ENCODE measurements around the gene C9orf153. TPM values are rescaled to one million over a fixed set of nuclear protein-coding genes. Genes with fewer than 3 reads are reported as not detected.

Gene C9orf153
- total and polyA plus RNA-seq, 2 experiments from 2014 or later, result not detected

DNA sequence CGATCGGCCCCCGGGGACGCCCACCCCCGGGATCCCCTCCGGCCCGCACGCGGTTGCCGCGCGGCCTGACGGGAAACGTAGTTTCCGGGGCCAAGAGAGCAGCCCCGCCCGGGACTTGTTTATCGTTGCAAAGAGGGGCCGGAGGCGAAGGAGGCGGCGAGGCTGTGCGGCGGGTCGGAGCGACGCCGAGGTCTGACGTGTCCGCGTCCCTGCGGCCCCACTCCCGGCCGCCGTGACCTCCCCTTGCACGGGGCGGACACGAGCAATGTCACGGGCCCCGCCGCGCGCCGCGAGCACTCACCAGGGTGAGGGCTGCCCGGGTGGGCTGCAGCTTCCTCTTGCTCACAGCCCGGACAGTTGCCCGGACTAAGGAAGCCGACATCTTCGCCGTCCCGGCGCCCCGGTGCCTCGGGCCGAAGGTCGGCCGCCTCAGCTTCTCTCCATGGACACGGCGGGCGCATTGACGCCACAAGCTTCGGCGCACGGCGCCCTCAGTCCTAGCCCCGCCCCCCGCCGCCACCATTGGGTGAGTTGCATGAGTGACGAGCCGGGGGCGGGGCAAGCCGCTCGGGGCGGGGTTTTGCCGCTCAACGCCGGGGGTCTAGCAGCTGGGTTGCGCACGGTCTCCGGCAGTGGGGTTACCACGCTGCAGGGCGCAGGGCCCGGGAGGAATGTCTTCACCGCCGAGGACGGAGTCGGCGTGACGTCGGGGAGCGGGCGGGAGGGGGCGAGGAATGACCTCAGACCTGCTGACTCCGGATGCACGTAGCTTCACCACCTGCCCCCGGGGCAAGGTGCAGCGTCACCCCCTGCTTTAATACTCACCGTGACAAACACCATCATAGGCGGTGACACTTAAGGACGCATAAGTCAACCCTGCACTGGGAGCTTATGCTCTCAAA is 22.9 kb upstream of the C9orf153 start, which contains the start of gene ISCA1:
TSS of gene ISCA1 (minus strand) at position 462 of the 902 bp plus-strand sequence. CDS start at position 382, 80 bp downstream.
- Histone ChIP-seq H3K27me3 (no peaks in the 10 kb centered on the region), H3K9me3 (ENCODE audit: low read depth) (no peaks in the 10 kb centered on the region), H3K36me3 (replicated peaks; ENCODE audit: insufficient read depth, low read depth) (no peaks in the 10 kb centered on the region), H3K79me2 (peaks cover 44% of the 10 kb centered on the region), H3K27ac (peak within 1 kb of the TSS; percentile 99), H3K4me2 (peak within 1 kb of the TSS; percentile 83), H4K20me1 (ENCODE audit: insufficient read depth, poor library complexity, severe bottlenecking) (peaks cover 11% of the 10 kb centered on the region), H3K4me3 (peak within 1 kb of the TSS; percentile 94), H3K9me2 (replicated peaks; ENCODE audit: insufficient read depth) (no peaks in the 10 kb centered on the region), H2AFZ (peak within 1 kb of the TSS; percentile 83), H3K4me1 (ENCODE audit: insufficient read depth) (peaks cover 25% of the 10 kb centered on the region)
- under 1% methylated on average over 59 of the region's 101 CpGs for WGBS (ENCODE audit: low lambda C conversion rate, missing lambda C conversion rate)
- TF ChIP-seq CTCF (IDR thresholded peaks at IDR 0.05; ENCODE audit: poor library complexity), result no peak
- no peak for TF ChIP-seq EZH2phosphoT487 (IDR thresholded peaks at IDR 0.05; ENCODE audit: low read depth, severe bottlenecking, unreplicated experiment)
- no peak for TF ChIP-seq EZH2 (IDR thresholded peaks at IDR 0.05; ENCODE audit: borderline replicate concordance)
- peak; percentile 98 for DNase-seq (ENCODE audit: low spot score)

DNA sequence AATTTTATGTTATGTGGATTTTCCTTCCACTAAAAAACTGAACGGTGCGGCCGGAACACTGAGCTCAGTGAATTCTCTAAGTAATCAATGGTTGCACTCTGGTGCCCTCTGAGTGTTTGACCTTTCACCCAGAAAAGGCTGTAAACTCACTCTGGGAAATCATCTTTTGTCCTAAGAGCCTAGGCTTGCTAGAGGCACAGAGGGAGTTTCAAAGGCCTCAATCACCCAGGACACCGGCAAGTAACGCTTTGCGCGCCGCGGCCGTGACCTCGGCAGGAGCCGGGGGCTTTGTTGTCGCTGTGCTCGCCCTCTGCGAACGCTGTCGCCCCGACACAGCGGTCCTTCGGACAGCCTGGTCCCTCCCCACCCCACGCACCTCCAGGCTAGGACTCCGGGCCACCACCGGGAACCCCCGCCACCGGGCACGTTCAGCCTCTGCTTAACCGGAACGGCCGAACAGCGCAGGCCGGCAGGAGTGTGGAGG is 22.2 kb upstream of the C9orf153 start:
- TF ChIP-seq EZH2 (IDR thresholded peaks at IDR 0.05; ENCODE audit: borderline replicate concordance) (no peak), CTCF (IDR thresholded peaks at IDR 0.05; ENCODE audit: poor library complexity) (no peak), EZH2phosphoT487 (IDR thresholded peaks at IDR 0.05; ENCODE audit: low read depth, severe bottlenecking, unreplicated experiment) (no peak)
- H3K4me3 ChIP-seq, result peak overlapping the region; percentile 94
- no peaks in the 10 kb centered on the region for H3K9me2 ChIP-seq (replicated peaks; ENCODE audit: insufficient read depth)
- no peaks in the 10 kb centered on the region for H3K36me3 ChIP-seq (replicated peaks; ENCODE audit: insufficient read depth, low read depth)
- H3K4me1 ChIP-seq (ENCODE audit: insufficient read depth), result peaks cover 25% of the 10 kb centered on the region
- peak overlapping the region; percentile 83 for H3K4me2 ChIP-seq
- WGBS (ENCODE audit: low lambda C conversion rate, missing lambda C conversion rate), result 2% methylated on average over 29 of the region's 31 CpGs
- peak; percentile 46 for DNase-seq (ENCODE audit: low spot score)
- H4K20me1 ChIP-seq (ENCODE audit: insufficient read depth, poor library complexity, severe bottlenecking), result peaks cover 11% of the 10 kb centered on the region
- peak overlapping the region; percentile 99 for H3K27ac ChIP-seq
- peak overlapping the region; percentile 83 for H2AFZ ChIP-seq
- H3K9me3 ChIP-seq (ENCODE audit: low read depth), result no peaks in the 10 kb centered on the region
- no peaks in the 10 kb centered on the region for H3K27me3 ChIP-seq
- peaks cover 50% of the 10 kb centered on the region for H3K79me2 ChIP-seq

GRCh38 chr9:86280580-86280979 is 21.1 kb upstream of the C9orf153 start:
- H3K4me1 ChIP-seq (ENCODE audit: insufficient read depth), result peaks cover 25% of the 10 kb centered on the region
- no peak overlapping the region for H3K4me3 ChIP-seq
- H2AFZ ChIP-seq, result no peak overlapping the region
- peak overlapping the region; percentile 83 for H3K4me2 ChIP-seq
- WGBS (ENCODE audit: low lambda C conversion rate, missing lambda C conversion rate), result 96% methylated on average over 6 of the region's 7 CpGs
- H3K27ac ChIP-seq, result no peak overlapping the region
- peaks cover 11% of the 10 kb centered on the region for H4K20me1 ChIP-seq (ENCODE audit: insufficient read depth, poor library complexity, severe bottlenecking)
- no peaks in the 10 kb centered on the region for H3K36me3 ChIP-seq (replicated peaks; ENCODE audit: insufficient read depth, low read depth)
- TF ChIP-seq CTCF (IDR thresholded peaks at IDR 0.05; ENCODE audit: poor library complexity) (no peak), EZH2phosphoT487 (IDR thresholded peaks at IDR 0.05; ENCODE audit: low read depth, severe bottlenecking, unreplicated experiment) (no peak)
- peaks cover 59% of the 10 kb centered on the region for H3K79me2 ChIP-seq
- H3K27me3 ChIP-seq, result no peaks in the 10 kb centered on the region
- no peak for DNase-seq (ENCODE audit: low spot score)
- no peaks in the 10 kb centered on the region for H3K9me3 ChIP-seq (ENCODE audit: low read depth)
- H3K9me2 ChIP-seq (replicated peaks; ENCODE audit: insufficient read depth), result no peaks in the 10 kb centered on the region

Data from hepatocyte (in vitro differentiated cells).